ENCODE results near the gene LYRM7.
"Not testable (repeated sequence)": the region's sequence is repeated elsewhere in the genome, so short reads cannot be mapped to it uniquely, and the experiment has no call there.

LYRM7 gene

GRCh38 chr5:131170540-131171275 lies at the start of gene LYRM7:
TSS of gene LYRM7 (plus strand) at chr5:131170944. CDS start at chr5:131171021, 77 bp downstream.
- H3K79me2 ChIP-seq (ENCODE audit: low read length), result peaks cover 21% of the 10 kb centered on the region
- H3K27ac ChIP-seq (ENCODE audit: low read length), result peak within 1 kb of the TSS; percentile 52; the same call in 1 of the 2 replicates
- peak within 1 kb of the TSS; percentile 71 for H3K4me3 ChIP-seq (ENCODE audit: low read length)
- peak within 1 kb of the TSS; percentile 92 for H3K4me2 ChIP-seq (ENCODE audit: low read depth, low read length)
- peak within 1 kb of the TSS; percentile 61 for H3K9ac ChIP-seq (ENCODE audit: low read length)
- TF ChIP-seq CTCF (IDR thresholded peaks at IDR 0.05; ENCODE audit: low read length) (no peak), EZH2 (optimal IDR thresholded peaks at IDR 0.05; ENCODE audit: low read depth, low read length) (no peak), EZH2phosphoT487 (IDR thresholded peaks at IDR 0.05; ENCODE audit: low read length) (no peak)
- H3K27me3 ChIP-seq (replicated peaks; ENCODE audit: insufficient read depth, low read length), result no peaks in the 10 kb centered on the region
- H4K20me1 ChIP-seq (ENCODE audit: insufficient read depth, low read length), result no peaks in the 10 kb centered on the region
- no peaks in the 10 kb centered on the region for H3K9me3 ChIP-seq (replicated peaks; ENCODE audit: insufficient read depth, low read length)
- DNase-seq, result peak; percentile 100
- peak within 1 kb of the TSS; percentile 74 for H2AFZ ChIP-seq (ENCODE audit: low read length)
- peaks cover 12% of the 10 kb centered on the region for H3K4me1 ChIP-seq (ENCODE audit: low read length)
- H3F3A ChIP-seq (ENCODE audit: insufficient read depth, low read length), result peaks cover 13% of the 10 kb centered on the region
- H3K9me2 ChIP-seq (replicated peaks; ENCODE audit: insufficient read depth, low read length), result no peaks in the 10 kb centered on the region
- H3K36me3 ChIP-seq (replicated peaks; ENCODE audit: insufficient read depth, low read length), result no peaks in the 10 kb centered on the region

- H3K27ac ChIP-seq (ENCODE audit: low read length); H3F3A ChIP-seq (ENCODE audit: insufficient read depth, low read length); H3K79me2 ChIP-seq (ENCODE audit: low read length); H3K36me3 ChIP-seq (replicated peaks; ENCODE audit: insufficient read depth, low read length); H4K20me1 ChIP-seq (ENCODE audit: insufficient read depth, low read length); DNase-seq; H3K9ac ChIP-seq (ENCODE audit: low read length); H3K9me2 ChIP-seq (replicated peaks; ENCODE audit: insufficient read depth, low read length); H3K4me2 ChIP-seq (ENCODE audit: low read depth, low read length); H2AFZ ChIP-seq (ENCODE audit: low read length); H3K9me3 ChIP-seq (replicated peaks; ENCODE audit: insufficient read depth, low read length); H3K4me3 ChIP-seq (ENCODE audit: low read length); H3K4me1 ChIP-seq (ENCODE audit: low read length); H3K27me3 ChIP-seq (replicated peaks; ENCODE audit: insufficient read depth, low read length): not testable (repeated sequence)
These were observed 43.5 kb upstream of the LYRM7 start for GRCh38 chr5:131127244-131127643.

- no peaks in the 10 kb centered on the region for H3K9me3 ChIP-seq (replicated peaks; ENCODE audit: insufficient read depth, low read length)
- H4K20me1 ChIP-seq (ENCODE audit: insufficient read depth, low read length), result no peaks in the 10 kb centered on the region
- no peaks in the 10 kb centered on the region for H3K79me2 ChIP-seq (ENCODE audit: low read length)
- no peaks in the 10 kb centered on the region for H3K36me3 ChIP-seq (replicated peaks; ENCODE audit: insufficient read depth, low read length)
- no peaks in the 10 kb centered on the region for H3F3A ChIP-seq (ENCODE audit: insufficient read depth, low read length)
- H3K9ac ChIP-seq (ENCODE audit: low read length), result no peak overlapping the region
- H3K4me3 ChIP-seq (ENCODE audit: low read length), result no peak overlapping the region
- H3K9me2 ChIP-seq (replicated peaks; ENCODE audit: insufficient read depth, low read length), result no peaks in the 10 kb centered on the region
- TF ChIP-seq EZH2phosphoT487 (IDR thresholded peaks at IDR 0.05; ENCODE audit: low read length), result no peak
- no peak for TF ChIP-seq CTCF (IDR thresholded peaks at IDR 0.05; ENCODE audit: low read length)
- no peak for TF ChIP-seq EZH2 (optimal IDR thresholded peaks at IDR 0.05; ENCODE audit: low read depth, low read length)
- no peak overlapping the region for H3K4me2 ChIP-seq (ENCODE audit: low read depth, low read length)
- no peak overlapping the region for H3K27ac ChIP-seq (ENCODE audit: low read length)
- H2AFZ ChIP-seq (ENCODE audit: low read length), result no peak overlapping the region
- DNase-seq, result no peak
- no peaks in the 10 kb centered on the region for H3K4me1 ChIP-seq (ENCODE audit: low read length)
- H3K27me3 ChIP-seq (replicated peaks; ENCODE audit: insufficient read depth, low read length), result no peaks in the 10 kb centered on the region
These were observed 41.4 kb upstream of the LYRM7 start for GRCh38 chr5:131129306-131129705.

- not testable (repeated sequence) for H2AFZ ChIP-seq (ENCODE audit: low read length); H3K4me1 ChIP-seq (ENCODE audit: low read length); H3K36me3 ChIP-seq (replicated peaks; ENCODE audit: insufficient read depth, low read length); H3K9ac ChIP-seq (ENCODE audit: low read length); H3F3A ChIP-seq (ENCODE audit: insufficient read depth, low read length); H3K27ac ChIP-seq (ENCODE audit: low read length); DNase-seq; H4K20me1 ChIP-seq (ENCODE audit: insufficient read depth, low read length); H3K79me2 ChIP-seq (ENCODE audit: low read length); H3K4me3 ChIP-seq (ENCODE audit: low read length); H3K9me2 ChIP-seq (replicated peaks; ENCODE audit: insufficient read depth, low read length); H3K9me3 ChIP-seq (replicated peaks; ENCODE audit: insufficient read depth, low read length); H3K27me3 ChIP-seq (replicated peaks; ENCODE audit: insufficient read depth, low read length); H3K4me2 ChIP-seq (ENCODE audit: low read depth, low read length)
These were observed 37.7 kb upstream of the LYRM7 start for GRCh38 chr5:131133091-131133490.

- H3K79me2 ChIP-seq (ENCODE audit: low read length); DNase-seq; H3K9ac ChIP-seq (ENCODE audit: low read length); H3K4me2 ChIP-seq (ENCODE audit: low read depth, low read length); H3K27me3 ChIP-seq (replicated peaks; ENCODE audit: insufficient read depth, low read length); H3K9me3 ChIP-seq (replicated peaks; ENCODE audit: insufficient read depth, low read length); H3K27ac ChIP-seq (ENCODE audit: low read length); H3K36me3 ChIP-seq (replicated peaks; ENCODE audit: insufficient read depth, low read length); H2AFZ ChIP-seq (ENCODE audit: low read length); H3F3A ChIP-seq (ENCODE audit: insufficient read depth, low read length); H3K4me3 ChIP-seq (ENCODE audit: low read length); H4K20me1 ChIP-seq (ENCODE audit: insufficient read depth, low read length); H3K9me2 ChIP-seq (replicated peaks; ENCODE audit: insufficient read depth, low read length); H3K4me1 ChIP-seq (ENCODE audit: low read length): not testable (repeated sequence)
These were observed 32.3 kb upstream of the LYRM7 start for GRCh38 chr5:131138406-131138805.

All from MM.1S (cell line).